Measurements from ENCODE around the gene CLRN1. TPM values are rescaled to one million over a fixed set of nuclear protein-coding genes. Genes with fewer than 3 reads are reported as not detected.
"Not testable (repeated sequence)": the region's sequence is repeated elsewhere in the genome, so short reads cannot be mapped to it uniquely, and the experiment has no call there.

CLRN1 gene
- total RNA-seq, 4 donors from 2014 or later = 0.14 TPM; not detected in 3

DNA sequence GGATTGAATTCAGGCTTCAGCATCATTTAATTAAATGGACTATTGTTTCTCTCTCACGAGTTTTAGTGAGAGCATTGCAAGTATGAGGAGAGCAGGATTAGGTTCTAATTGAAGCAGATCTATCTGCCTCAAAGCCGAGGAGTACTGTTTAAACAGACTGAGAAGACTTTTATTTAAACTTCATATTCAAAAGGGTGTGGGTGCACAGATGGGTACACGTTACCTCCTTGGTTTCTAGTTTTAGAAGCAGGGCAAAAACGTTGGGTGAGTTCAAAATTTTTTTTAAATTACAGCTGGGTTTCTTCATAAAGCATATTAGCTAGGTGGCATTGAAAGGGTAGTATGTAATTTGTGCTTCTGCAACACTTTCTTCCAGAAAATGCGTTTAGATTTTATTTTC, 26.5 kb upstream of the CLRN1 start:
- no peaks in the 10 kb centered on the region for H3K9me3 ChIP-seq
- intact Hi-C loops (cut with DNase I; ENCODE audit: low total_unique reads) (no loop called here), in situ Hi-C loops (cut with MboI; ENCODE audit: low pct_ligation_motif_present in 1 of 4, low pct_unique_long_range_greater_than_20kb in 1 of 4, low sequenced_read_pairs in 3 of 4) (no loop called here)
- WGBS, 2 donors (ENCODE audit: low coverage in 1 of 2) = 48 to 58% methylated on average over 5 of the region's 5 CpGs
- TF ChIP-seq, protein P1, sequence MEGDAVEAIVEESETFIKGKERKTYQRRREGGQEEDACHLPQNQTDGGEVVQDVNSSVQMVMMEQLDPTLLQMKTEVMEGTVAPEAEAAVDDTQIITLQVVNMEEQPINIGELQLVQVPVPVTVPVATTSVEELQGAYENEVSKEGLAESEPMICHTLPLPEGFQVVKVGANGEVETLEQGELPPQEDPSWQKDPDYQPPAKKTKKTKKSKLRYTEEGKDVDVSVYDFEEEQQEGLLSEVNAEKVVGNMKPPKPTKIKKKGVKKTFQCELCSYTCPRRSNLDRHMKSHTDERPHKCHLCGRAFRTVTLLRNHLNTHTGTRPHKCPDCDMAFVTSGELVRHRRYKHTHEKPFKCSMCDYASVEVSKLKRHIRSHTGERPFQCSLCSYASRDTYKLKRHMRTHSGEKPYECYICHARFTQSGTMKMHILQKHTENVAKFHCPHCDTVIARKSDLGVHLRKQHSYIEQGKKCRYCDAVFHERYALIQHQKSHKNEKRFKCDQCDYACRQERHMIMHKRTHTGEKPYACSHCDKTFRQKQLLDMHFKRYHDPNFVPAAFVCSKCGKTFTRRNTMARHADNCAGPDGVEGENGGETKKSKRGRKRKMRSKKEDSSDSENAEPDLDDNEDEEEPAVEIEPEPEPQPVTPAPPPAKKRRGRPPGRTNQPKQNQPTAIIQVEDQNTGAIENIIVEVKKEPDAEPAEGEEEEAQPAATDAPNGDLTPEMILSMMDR (IDR thresholded peaks at IDR 0.05) = no peak
- TF ChIP-seq POLR2A (IDR thresholded peaks at IDR 0.05) (no peak), POLR2AphosphoS5 (IDR thresholded peaks at IDR 0.05) (no peak), EP300 (IDR thresholded peaks at IDR 0.05; ENCODE audit: low read depth) (no peak)
- H3K36me3 ChIP-seq = no peaks in the 10 kb centered on the region
- H3K27ac ChIP-seq = no peak overlapping the region
- no peak for DNase-seq
- H3K4me1 ChIP-seq = no peaks in the 10 kb centered on the region
- no peaks in the 10 kb centered on the region for H3K27me3 ChIP-seq
- H3K4me3 ChIP-seq = no peak overlapping the region

DNA sequence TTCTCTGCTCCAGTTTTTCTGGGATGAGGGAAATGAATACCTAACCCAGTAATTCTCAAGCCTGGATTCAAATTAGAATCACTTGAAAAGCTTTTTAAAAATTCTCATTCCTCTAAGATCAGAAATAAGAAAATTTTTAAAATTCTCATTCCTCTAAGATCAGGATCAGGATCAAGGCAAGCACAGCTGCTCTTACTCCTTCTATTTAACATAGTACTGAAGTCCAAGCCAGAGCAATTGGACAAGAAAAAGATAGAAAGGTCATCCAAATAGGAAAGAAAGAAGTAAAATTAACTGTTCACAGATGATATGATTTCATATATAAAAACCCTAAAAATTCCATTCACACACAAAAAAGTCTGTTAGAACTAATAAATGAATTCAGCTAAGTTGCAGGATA, 24.2 kb upstream of the CLRN1 start:
- intact Hi-C loops (cut with DNase I; ENCODE audit: low total_unique reads) (no loop called here), in situ Hi-C loops (cut with MboI; ENCODE audit: low pct_ligation_motif_present in 1 of 4, low pct_unique_long_range_greater_than_20kb in 1 of 4, low sequenced_read_pairs in 3 of 4) (no loop called here)
- no peaks in the 10 kb centered on the region for H3K9me3 ChIP-seq
- H3K4me3 ChIP-seq = no peak overlapping the region
- no peak for TF ChIP-seq EP300 (IDR thresholded peaks at IDR 0.05; ENCODE audit: low read depth)
- no peak for TF ChIP-seq POLR2A (IDR thresholded peaks at IDR 0.05)
- TF ChIP-seq, protein P1 (IDR thresholded peaks at IDR 0.05) = no peak
- no peak for TF ChIP-seq POLR2AphosphoS5 (IDR thresholded peaks at IDR 0.05)
- no peaks in the 10 kb centered on the region for H3K27me3 ChIP-seq
- no peaks in the 10 kb centered on the region for H3K36me3 ChIP-seq
- no peaks in the 10 kb centered on the region for H3K4me1 ChIP-seq
- no peak for DNase-seq
- H3K27ac ChIP-seq = no peak overlapping the region

DNA sequence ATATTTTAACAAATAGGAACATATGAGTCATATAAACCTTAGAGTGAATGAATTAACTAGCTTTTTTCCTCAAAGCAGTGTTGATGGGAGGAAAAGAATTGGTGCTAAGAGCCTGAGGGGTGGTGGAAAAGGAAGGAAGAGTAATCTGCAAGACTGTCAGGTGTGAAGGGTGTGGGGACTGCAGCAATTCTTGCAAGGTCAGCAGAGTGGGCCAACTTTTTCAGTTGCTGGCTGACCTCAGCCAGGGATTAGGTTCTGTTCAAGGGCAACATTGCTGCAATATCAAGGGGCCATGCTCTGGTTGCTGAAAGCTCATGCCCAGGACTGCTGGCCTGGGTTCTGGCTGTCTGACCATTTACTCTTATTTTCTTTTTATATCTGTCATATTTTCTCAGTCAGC, 23.0 kb upstream of the CLRN1 start:
- intact Hi-C loops (cut with DNase I; ENCODE audit: low total_unique reads) = no loop called here
- no peak for DNase-seq
- TF ChIP-seq, protein P1 (IDR thresholded peaks at IDR 0.05) = no peak
- TF ChIP-seq POLR2AphosphoS5 (IDR thresholded peaks at IDR 0.05) (no peak), POLR2A (IDR thresholded peaks at IDR 0.05) (no peak), EP300 (IDR thresholded peaks at IDR 0.05; ENCODE audit: low read depth) (no peak)
- Histone ChIP-seq H3K4me3 (no peak overlapping the region), H3K9me3 (no peaks in the 10 kb centered on the region), H3K36me3 (no peaks in the 10 kb centered on the region), H3K27ac (no peak overlapping the region), H3K4me1 (no peaks in the 10 kb centered on the region), H3K27me3 (no peaks in the 10 kb centered on the region)
- in situ Hi-C loops (cut with MboI; ENCODE audit: low pct_ligation_motif_present in 1 of 4, low pct_unique_long_range_greater_than_20kb in 1 of 4, low sequenced_read_pairs in 3 of 4) = no loop called here

DNA sequence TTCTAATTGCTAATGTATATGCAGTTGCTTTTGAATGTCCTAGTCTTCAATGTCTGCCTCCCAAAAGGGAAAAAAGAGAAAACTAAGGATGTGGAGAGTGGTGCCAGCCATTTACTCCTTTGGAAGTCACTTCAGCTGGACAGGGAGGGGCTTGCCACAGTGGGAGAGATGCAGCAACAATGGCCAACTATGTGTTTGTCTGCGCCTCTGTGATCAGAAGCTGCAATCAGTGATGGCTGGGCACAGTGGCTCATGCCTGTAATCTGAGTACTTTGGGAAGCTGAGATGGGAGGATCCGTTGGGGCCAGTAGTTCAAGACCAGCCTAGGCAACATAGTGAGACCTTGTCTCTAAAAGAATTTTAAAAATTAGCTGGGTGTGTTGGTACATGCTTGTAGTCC, 16.7 kb upstream of the CLRN1 start:
- in situ Hi-C loops (cut with MboI; ENCODE audit: low pct_ligation_motif_present in 1 of 4, low pct_unique_long_range_greater_than_20kb in 1 of 4, low sequenced_read_pairs in 3 of 4) (no loop called here), intact Hi-C loops (cut with DNase I; ENCODE audit: low total_unique reads) (no loop called here)
- TF ChIP-seq POLR2A (IDR thresholded peaks at IDR 0.05) (no peak), EP300 (IDR thresholded peaks at IDR 0.05; ENCODE audit: low read depth) (no peak), POLR2AphosphoS5 (IDR thresholded peaks at IDR 0.05) (no peak)
- TF ChIP-seq, protein P1 (IDR thresholded peaks at IDR 0.05) = no peak
- DNase-seq = no peak
- Histone ChIP-seq H3K27ac (no peak overlapping the region), H3K9me3 (no peaks in the 10 kb centered on the region), H3K4me3 (no peak overlapping the region), H3K36me3 (no peaks in the 10 kb centered on the region), H3K27me3 (no peaks in the 10 kb centered on the region), H3K4me1 (no peaks in the 10 kb centered on the region)
- 83 to 87% methylated on average over 1 to 2 of the region's 2 CpGs for WGBS, 2 donors (ENCODE audit: low coverage in 1 of 2)

DNA sequence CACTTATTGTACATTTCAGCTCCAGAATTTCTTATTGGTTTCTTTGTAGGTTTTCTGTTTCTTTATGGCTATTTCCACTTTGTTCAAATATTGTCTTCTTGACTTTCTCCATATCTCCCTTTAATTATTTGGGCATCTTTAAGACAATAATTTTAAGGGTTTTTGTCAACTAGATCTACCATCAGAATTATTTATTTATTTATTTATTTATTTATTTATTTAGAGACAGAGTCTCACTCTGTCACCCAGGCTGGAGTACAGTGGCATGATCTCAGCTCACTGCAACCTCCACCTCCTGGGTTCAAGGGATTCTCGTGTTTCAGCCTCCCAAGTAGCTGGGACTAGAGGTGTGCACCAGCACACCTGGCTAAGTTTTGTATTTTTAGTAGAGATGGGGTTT, 15.9 kb upstream of the CLRN1 start:
- WGBS, 2 donors (ENCODE audit: low coverage in 1 of 2) = 60 to 75% methylated on average over 1 of the region's 1 CpG
- H3K27ac ChIP-seq; DNase-seq; intact Hi-C loops (cut with DNase I; ENCODE audit: low total_unique reads); H3K4me1 ChIP-seq; in situ Hi-C loops (cut with MboI; ENCODE audit: low pct_ligation_motif_present in 1 of 4, low pct_unique_long_range_greater_than_20kb in 1 of 4, low sequenced_read_pairs in 3 of 4); H3K4me3 ChIP-seq; H3K27me3 ChIP-seq; H3K9me3 ChIP-seq; H3K36me3 ChIP-seq: not testable (repeated sequence)

Measured in transverse colon (tissue), 4 donors.